K562 (cell line): ENCODE data around the gene INSR. TPM values are rescaled to one million over a fixed set of nuclear protein-coding genes. Genes with fewer than 3 reads are reported as not detected.

Experiments
- CHCHD3 ChIP-seq: fragments of 250-450 bp; sonication (Bioruptor Pico); IDR thresholded peaks from 2 replicates; pipeline ENCODE4 v2.1.2; 2022; ENCODE audit warnings: mild to moderate bottlenecking
- EWSR1 ChIP-seq: fragments of 450-650 bp; IDR thresholded peaks from 2 replicates; pipeline ENCODE4 v1.6.1; 2018; ENCODE audit warnings: borderline replicate concordance, mild to moderate bottlenecking, low read depth, moderate library complexity; ENCODE audit not compliant: partially characterized antibody
- GABPA ChIP-seq: fragments of 200-800 bp; sonication (Bioruptor generic); conservative IDR thresholded peaks from 2 replicates; pipeline ENCODE4 v1.6.1; 2016; ENCODE audit warnings: low read depth, missing genetic modification characterization, missing compliant biosample characterization
- PTRF ChIP-seq: fragments of 450-650 bp; IDR thresholded peaks from 2 replicates; pipeline ENCODE4 v1.6.1; 2016; ENCODE audit warnings: mild to moderate bottlenecking, missing genetic modification characterization, missing compliant biosample characterization
- RBFOX2 ChIP-seq: fragments of 200-400 bp; formaldehyde crosslinking; IDR thresholded peaks from 2 replicates; pipeline ENCODE4 v1.6.1; 2017; ENCODE audit warnings: low read depth, mild to moderate bottlenecking, low read length, moderate library complexity
- ZNF41 ChIP-seq: fragments of 250-450 bp; sonication (Bioruptor Pico); conservative IDR thresholded peaks from 2 replicates; pipeline ENCODE4 v1.4.0; 2020; ENCODE audit warnings: mild to moderate bottlenecking
- ZNF639 ChIP-seq, 2 experiments: fragments of 200-800 bp in 1 of 2; sonication (Bioruptor generic) in 1 of 2; sonication (generic) in 1 of 2; formaldehyde crosslinking in 1 of 2; IDR thresholded peaks in 1 of 2; conservative IDR thresholded peaks in 1 of 2; 2 replicates each; pipeline versions ENCODE4 v1.5.0 to v1.6.1; 2016 to 2020; ENCODE audit warnings: missing compliant biosample characterization in 1 of 2, missing genetic modification characterization in 1 of 2, missing genetic modification reagents in 1 of 2
- polyA plus RNA-seq, 8 experiments: library from polyadenylated mRNA; depleted of rRNA in 4 of 8; stranded (reverse) in 5 of 8; unstranded in 3 of 8; fragments of >200 nt; fragmentation: Nextera tagmentation in 2 of 8; fragmentation: Illumina TruSeq in 1 of 8; extraction: Ambion mirVana in 2 of 8; extraction: Trizol in 1 of 8; gene quantifications; 2 replicates each; pipeline versions ENCODE4 v1.2.1 to v1.2.3, GENCODE V29; 2011 to 2014; ENCODE audit warnings: inconsistent platforms in 1 of 8, missing spikeins in 1 of 8
- total RNA-seq, 7 experiments: library from RNA; depleted of rRNA in 6 of 7; stranded (reverse); fragments of >200 nt in 6 of 7; fragmentation: Illumina TruSeq in 2 of 7; extraction: Trizol in 2 of 7; gene quantifications; 2 replicates each; pipeline versions ENCODE4 v1.2.1 to v1.2.3, GENCODE V29; 2011 to 2021; ENCODE audit warnings: low replicate concordance in 1 of 7

The INSR gene
- total and polyA plus RNA-seq, 9 of the 15 experiments (the other 6 are each of a cell fraction or from before 2014, with no cell fraction given) = 0.04 to 0.88 (median 0.41) TPM

GRCh38 chr19:7063339-7063738 lies 230.9 kb downstream of the INSR start (continued):
- TF ChIP-seq ZNF41 (CRISPR knock-in tag) = no peak
- no peak for TF ChIP-seq ZNF639 (CRISPR knock-in tag; conservative IDR thresholded peaks at IDR 0.05 in 1 of 2, IDR thresholded peaks at IDR 0.05 in 1 of 2)
- TF ChIP-seq EWSR1 = no peak
- TF ChIP-seq CHCHD3 (CRISPR knock-in tag) = no peak
- no peak for TF ChIP-seq PTRF (tag)
- no peak for TF ChIP-seq RBFOX2
- TF ChIP-seq GABPA = no peak

Other genes with a start within 250 kb of the INSR start
Only the 7 nearest of the 8 such genes appear.
- gene MBD3L3, start 235.7 kb downstream of the INSR start, total RNA-seq (2014; rRNA removed) = not detected in 2 replicates
- not detected in 2 replicates for gene MBD3L3, start 235.7 kb downstream of the INSR start, total RNA-seq (2014; rRNA removed; fragmentation: Illumina TruSeq; extraction: Trizol)
- gene MBD3L3, start 235.7 kb downstream of the INSR start, total RNA-seq (2015; rRNA removed; fragmentation: Illumina TruSeq; extraction: Trizol) = not detected in 2 replicates
- not detected in 2 replicates for gene MBD3L3, start 235.7 kb downstream of the INSR start, total RNA-seq (2021)
- not detected in 2 replicates for gene MBD3L3, start 235.7 kb downstream of the INSR start, polyA plus RNA-seq (2011; rRNA removed)
- not detected in 2 replicates for gene MBD3L3, start 235.7 kb downstream of the INSR start, polyA plus RNA-seq (2014; fragmentation: Illumina TruSeq; extraction: Trizol)
- not detected for gene MBD3L3, start 235.7 kb downstream of the INSR start, polyA plus RNA-seq (2014; fragmentation: Nextera tagmentation; extraction: Ambion mirVana)
- not detected in 2 replicates for gene MBD3L3, start 235.7 kb downstream of the INSR start, polyA plus RNA-seq (2014; rRNA removed)
- gene ZNF557, start 224.7 kb downstream of the INSR start, total RNA-seq (2014; rRNA removed) = 5.1 and 5.7 TPM in 2 replicates
- 5.6 and 7.1 TPM in 2 replicates for gene ZNF557, start 224.7 kb downstream of the INSR start, total RNA-seq (2014; rRNA removed; fragmentation: Illumina TruSeq; extraction: Trizol)
- gene ZNF557, start 224.7 kb downstream of the INSR start, total RNA-seq (2015; rRNA removed; fragmentation: Illumina TruSeq; extraction: Trizol) = 6.6 and 6.7 TPM in 2 replicates
- gene ZNF557, start 224.7 kb downstream of the INSR start, total RNA-seq (2021) = 5.4 TPM in 2 replicates
- gene ZNF557, start 224.7 kb downstream of the INSR start, polyA plus RNA-seq (2011; rRNA removed) = 3.5 and 4.0 TPM in 2 replicates
- gene ZNF557, start 224.7 kb downstream of the INSR start, polyA plus RNA-seq (2014; fragmentation: Illumina TruSeq; extraction: Trizol) = 2.6 and 3.0 TPM in 2 replicates
- gene ZNF557, start 224.7 kb downstream of the INSR start, polyA plus RNA-seq (2014; fragmentation: Nextera tagmentation; extraction: Ambion mirVana) = 1 to 10 TPM; 3.8 to 4.4 TPM
- gene ZNF557, start 224.7 kb downstream of the INSR start, polyA plus RNA-seq (2014; rRNA removed) = 2.2 and 2.8 TPM in 2 replicates
- gene ARHGEF18, start 54.5 kb upstream of the INSR start, total RNA-seq (2014; rRNA removed) = 11.4 and 13.8 TPM in 2 replicates
- gene ARHGEF18, start 54.5 kb upstream of the INSR start, total RNA-seq (2014; rRNA removed; fragmentation: Illumina TruSeq; extraction: Trizol) = 0.91 and 2.6 TPM in 2 replicates
- 6.8 and 7.7 TPM in 2 replicates for gene ARHGEF18, start 54.5 kb upstream of the INSR start, total RNA-seq (2015; rRNA removed; fragmentation: Illumina TruSeq; extraction: Trizol)
- gene ARHGEF18, start 54.5 kb upstream of the INSR start, total RNA-seq (2021) = 14.9 and 16.5 TPM in 2 replicates
- gene ARHGEF18, start 54.5 kb upstream of the INSR start, polyA plus RNA-seq (2011; rRNA removed) = 2.8 and 4.0 TPM in 2 replicates
- gene ARHGEF18, start 54.5 kb upstream of the INSR start, polyA plus RNA-seq (2014; fragmentation: Illumina TruSeq; extraction: Trizol) = 4.5 and 5.7 TPM in 2 replicates
- under 1 TPM; 0.04 to 0.20 TPM for gene ARHGEF18, start 54.5 kb upstream of the INSR start, polyA plus RNA-seq (2014; fragmentation: Nextera tagmentation; extraction: Ambion mirVana)
- 6.8 TPM in 2 replicates for gene ARHGEF18, start 54.5 kb upstream of the INSR start, polyA plus RNA-seq (2014; rRNA removed)
- 1.7 and 3.2 TPM in 2 replicates for gene PEX11G, start 194.6 kb upstream of the INSR start, total RNA-seq (2014; rRNA removed)
- 0.29 and 0.32 TPM in 2 replicates for gene PEX11G, start 194.6 kb upstream of the INSR start, total RNA-seq (2014; rRNA removed; fragmentation: Illumina TruSeq; extraction: Trizol)
- gene PEX11G, start 194.6 kb upstream of the INSR start, total RNA-seq (2015; rRNA removed; fragmentation: Illumina TruSeq; extraction: Trizol) = 0.47 and 0.98 TPM in 2 replicates
- 1.8 and 2.1 TPM in 2 replicates for gene PEX11G, start 194.6 kb upstream of the INSR start, total RNA-seq (2021)
- gene PEX11G, start 194.6 kb upstream of the INSR start, polyA plus RNA-seq (2011; rRNA removed) = 0.86 and 1.6 TPM in 2 replicates
- gene PEX11G, start 194.6 kb upstream of the INSR start, polyA plus RNA-seq (2014; fragmentation: Illumina TruSeq; extraction: Trizol) = 0.54 and 0.79 TPM in 2 replicates
- under 1 TPM in 1 of 2 experiments, not detected in 1; 0.07 TPM for gene PEX11G, start 194.6 kb upstream of the INSR start, polyA plus RNA-seq (2014; fragmentation: Nextera tagmentation; extraction: Ambion mirVana)
- gene PEX11G, start 194.6 kb upstream of the INSR start, polyA plus RNA-seq (2014; rRNA removed) = 1.5 and 2.2 TPM in 2 replicates
- 5.9 and 8.0 TPM in 2 replicates for gene ZNF358, start 221.7 kb upstream of the INSR start, total RNA-seq (2014; rRNA removed)
- 1.4 and 2.4 TPM in 2 replicates for gene ZNF358, start 221.7 kb upstream of the INSR start, total RNA-seq (2014; rRNA removed; fragmentation: Illumina TruSeq; extraction: Trizol)
- gene ZNF358, start 221.7 kb upstream of the INSR start, total RNA-seq (2015; rRNA removed; fragmentation: Illumina TruSeq; extraction: Trizol) = 4.1 and 4.6 TPM in 2 replicates
- gene ZNF358, start 221.7 kb upstream of the INSR start, total RNA-seq (2021) = 9.1 and 9.3 TPM in 2 replicates
- gene ZNF358, start 221.7 kb upstream of the INSR start, polyA plus RNA-seq (2011; rRNA removed) = 4.9 and 7.6 TPM in 2 replicates
- gene ZNF358, start 221.7 kb upstream of the INSR start, polyA plus RNA-seq (2014; fragmentation: Illumina TruSeq; extraction: Trizol) = 12.9 and 17.2 TPM in 2 replicates
- gene ZNF358, start 221.7 kb upstream of the INSR start, polyA plus RNA-seq (2014; fragmentation: Nextera tagmentation; extraction: Ambion mirVana) = under 1 TPM; 0.04 TPM
- 5.3 and 6.3 TPM in 2 replicates for gene ZNF358, start 221.7 kb upstream of the INSR start, polyA plus RNA-seq (2014; rRNA removed)
- 3.9 and 7.4 TPM in 2 replicates for gene MCOLN1, start 228.2 kb upstream of the INSR start, total RNA-seq (2014; rRNA removed)
- 1.5 and 2.6 TPM in 2 replicates for gene MCOLN1, start 228.2 kb upstream of the INSR start, total RNA-seq (2014; rRNA removed; fragmentation: Illumina TruSeq; extraction: Trizol)
- 3.5 and 4.9 TPM in 2 replicates for gene MCOLN1, start 228.2 kb upstream of the INSR start, total RNA-seq (2015; rRNA removed; fragmentation: Illumina TruSeq; extraction: Trizol)
- 14.2 and 15.1 TPM in 2 replicates for gene MCOLN1, start 228.2 kb upstream of the INSR start, total RNA-seq (2021)
- gene MCOLN1, start 228.2 kb upstream of the INSR start, polyA plus RNA-seq (2011; rRNA removed) = 10.6 and 12.0 TPM in 2 replicates
- gene MCOLN1, start 228.2 kb upstream of the INSR start, polyA plus RNA-seq (2014; fragmentation: Illumina TruSeq; extraction: Trizol) = 7.1 and 8.9 TPM in 2 replicates
- under 1 TPM; 0.25 to 0.83 TPM for gene MCOLN1, start 228.2 kb upstream of the INSR start, polyA plus RNA-seq (2014; fragmentation: Nextera tagmentation; extraction: Ambion mirVana)
- gene MCOLN1, start 228.2 kb upstream of the INSR start, polyA plus RNA-seq (2014; rRNA removed) = 15.4 and 17.0 TPM in 2 replicates
- 19.6 and 25.6 TPM in 2 replicates for gene PNPLA6, start 241.3 kb upstream of the INSR start, total RNA-seq (2014; rRNA removed)
- 3.2 and 6.5 TPM in 2 replicates for gene PNPLA6, start 241.3 kb upstream of the INSR start, total RNA-seq (2014; rRNA removed; fragmentation: Illumina TruSeq; extraction: Trizol)
- gene PNPLA6, start 241.3 kb upstream of the INSR start, total RNA-seq (2015; rRNA removed; fragmentation: Illumina TruSeq; extraction: Trizol) = 8.3 and 9.6 TPM in 2 replicates
- gene PNPLA6, start 241.3 kb upstream of the INSR start, total RNA-seq (2021) = 30.2 and 32.3 TPM in 2 replicates
- gene PNPLA6, start 241.3 kb upstream of the INSR start, polyA plus RNA-seq (2011; rRNA removed) = 7.4 and 16.1 TPM in 2 replicates
- 9.9 and 12.8 TPM in 2 replicates for gene PNPLA6, start 241.3 kb upstream of the INSR start, polyA plus RNA-seq (2014; fragmentation: Illumina TruSeq; extraction: Trizol)
- gene PNPLA6, start 241.3 kb upstream of the INSR start, polyA plus RNA-seq (2014; fragmentation: Nextera tagmentation; extraction: Ambion mirVana) = under 1 TPM; 0.07 to 0.74 TPM
- 15.7 and 17.0 TPM in 2 replicates for gene PNPLA6, start 241.3 kb upstream of the INSR start, polyA plus RNA-seq (2014; rRNA removed)